Natural killer cell (primary cell): ENCODE results near the gene ARHGAP36. TPM values are rescaled to one million over a fixed set of nuclear protein-coding genes. Genes with fewer than 3 reads are reported as not detected.

Experiments
- ATAC-seq, 3 donors: fragments of 150-1000 bp in 2 of 3; fragments of 200-7000 bp in 1 of 3; cut with Tn5 transposase; 1 replicate in 1 of 3; 2 replicates in 2 of 3; pipeline ENCODE4 v1.10.0; 2021; ENCODE audit warnings: mild to moderate bottlenecking in 2 of 3, moderate library complexity in 2 of 3
- DNase-seq, 2 donors: peaks; one replicate each; pipeline versions ENCODE4 v3.0.0 to v3.0.0-alpha.2; 2013 to 2021; ENCODE audit warnings: mixed read lengths in 1 of 2
- H3K27ac ChIP-seq: one replicate; pipeline ENCODE4 v1.5.1; 2013; ENCODE audit warnings: mild to moderate bottlenecking, low read length
- H3K27me3 ChIP-seq: one replicate; pipeline ENCODE4 v1.6.1; 2013; ENCODE audit warnings: low read length; ENCODE audit not compliant: control insufficient read depth, insufficient read depth
- H3K36me3 ChIP-seq: one replicate; pipeline ENCODE4 v1.6.1; 2013; ENCODE audit warnings: low read length; ENCODE audit not compliant: control insufficient read depth, insufficient read depth
- H3K4me1 ChIP-seq: one replicate; pipeline ENCODE4 v1.6.1; 2013; ENCODE audit warnings: low read length; ENCODE audit not compliant: control insufficient read depth, insufficient read depth
- H3K4me3 ChIP-seq: one replicate; pipeline ENCODE4 v1.5.1; 2013; ENCODE audit warnings: low read length
- H3K9me3 ChIP-seq: one replicate; pipeline ENCODE4 v1.6.1; 2013; ENCODE audit warnings: low read length; ENCODE audit not compliant: control insufficient read depth, insufficient read depth
- H3K27ac Mint-ChIP-seq, 2 donors: one replicate each; pipeline ENCODE4 v1.8.0; 2022; ENCODE audit warnings: mild to moderate bottlenecking in 2 of 2, mixed read lengths in 2 of 2, moderate library complexity in 1 of 2
- H3K27me3 Mint-ChIP-seq, 2 donors: one replicate each; pipeline ENCODE4 v1.8.0; 2022; ENCODE audit warnings: low read depth in 2 of 2, mixed read lengths in 2 of 2
- H3K36me3 Mint-ChIP-seq: one replicate; pipeline ENCODE4 v1.8.0; 2022; ENCODE audit warnings: mixed read lengths
- H3K4me1 Mint-ChIP-seq, 2 donors: one replicate each; pipeline ENCODE4 v1.8.0; 2022; ENCODE audit warnings: mixed read lengths in 2 of 2
- H3K4me3 Mint-ChIP-seq: one replicate; pipeline ENCODE4 v1.8.0; 2022; ENCODE audit warnings: mild to moderate bottlenecking, moderate library complexity, mixed read lengths
- H3K9me3 Mint-ChIP-seq, 2 donors: one replicate each; pipeline ENCODE4 v1.8.0; 2022; ENCODE audit warnings: mixed read lengths in 2 of 2
- CTCF ChIP-seq: fragments of 200-600 bp; IDR thresholded peaks from one replicate; pipeline ENCODE4 v1.8.0; 2022; ENCODE audit warnings: antibody characterized with exemption
- WGBS: methylation state at CpG from one replicate; pipeline ENCODE4 v1.1.7; 2013; ENCODE audit warnings: missing lambda C conversion rate; ENCODE audit not compliant: insufficient coverage; 5-methylcytosine and 5-hydroxymethylcytosine counted together
- intact Hi-C: fragments of 100-400 bp; cut with micrococcal nuclease; formaldehyde crosslinking; loops from one replicate; pipeline ENCODE4 v1.14.2; 2022
- total RNA-seq, 4 donors: library from RNA; stranded (reverse); fragments of 120-200 nt in 1 of 4; gene quantifications; one replicate each; pipeline versions ENCODE4 v1.2.3 to v1.2.4, GENCODE V29; 2013 to 2022

Gene ARHGAP36
- total RNA-seq, 3 donors from 2014 or later (not counting 1 experiment from before 2014, with no cell fraction given), result not detected

- Mint-ChIP-seq H3K4me3 (no peak overlapping the region), H3K27me3 (peaks cover 3 to 21% of the 10 kb centered on the region in 2 donors), H3K4me1 (no peaks in the 10 kb centered on the region), H3K9me3 (no peaks in the 10 kb centered on the region), H3K27ac (no peak overlapping the region), H3K36me3 (no peaks in the 10 kb centered on the region)
- Histone ChIP-seq H3K27ac (no peak overlapping the region), H3K4me3 (no peak overlapping the region), H3K9me3 (no peaks in the 10 kb centered on the region), H3K27me3 (no peaks in the 10 kb centered on the region), H3K4me1 (no peaks in the 10 kb centered on the region), H3K36me3 (no peaks in the 10 kb centered on the region)
- DNase-seq (no peak), ATAC-seq (no peak)
- 64% methylated on average over 5 of the region's 6 CpGs for WGBS
- TF ChIP-seq CTCF, result no peak
- intact Hi-C loops, result no loop called here
Observed at GRCh38 chrX:131054906-131055305, 3.2 kb upstream of the ARHGAP36 start.

- DNase-seq (no peak), ATAC-seq (no peak)
- Mint-ChIP-seq H3K27ac (no peak overlapping the region), H3K36me3 (no peaks in the 10 kb centered on the region), H3K4me1 (no peaks in the 10 kb centered on the region), H3K9me3 (no peaks in the 10 kb centered on the region), H3K4me3 (no peak overlapping the region), H3K27me3 (peaks cover 9 to 48% of the 10 kb centered on the region in 2 donors)
- intact Hi-C loops, result no loop called here
- Histone ChIP-seq H3K27ac (no peak overlapping the region), H3K4me3 (no peak overlapping the region), H3K4me1 (no peaks in the 10 kb centered on the region), H3K36me3 (no peaks in the 10 kb centered on the region), H3K9me3 (no peaks in the 10 kb centered on the region), H3K27me3 (no peaks in the 10 kb centered on the region)
- TF ChIP-seq CTCF, result no peak
- 19% methylated on average over 9 of the region's 9 CpGs for WGBS
Observed at GRCh38 chrX:131057706-131058105, 440 bp upstream of the ARHGAP36 start.

- no peaks in the 10 kb centered on the region for H3K27me3 ChIP-seq
- ATAC-seq, result no peak
- peaks cover 14 to 64% of the 10 kb centered on the region in 2 donors for H3K27me3 Mint-ChIP-seq
- no peaks in the 10 kb centered on the region for H3K36me3 Mint-ChIP-seq
- WGBS, result no CpG with 5 or more reads among the region's 2 CpGs
- DNase-seq, result no peak
- H3K4me3 Mint-ChIP-seq, result no peak overlapping the region
- H3K4me3 ChIP-seq, result no peak overlapping the region
- H3K9me3 Mint-ChIP-seq, result no peaks in the 10 kb centered on the region
- no peaks in the 10 kb centered on the region for H3K4me1 Mint-ChIP-seq
- intact Hi-C loops, result no loop called here
- TF ChIP-seq CTCF, result no peak
- no peak overlapping the region for H3K27ac ChIP-seq
- no peaks in the 10 kb centered on the region for H3K4me1 ChIP-seq
- no peaks in the 10 kb centered on the region for H3K36me3 ChIP-seq
- H3K27ac Mint-ChIP-seq, result no peak overlapping the region
- no peaks in the 10 kb centered on the region for H3K9me3 ChIP-seq
Observed at GRCh38 chrX:131059246-131059645, 1.1 kb downstream of the ARHGAP36 start.

GRCh38 chrX:131060147-131060546, 2.0 kb downstream of the ARHGAP36 start:
- H3K27ac ChIP-seq, result no peak overlapping the region
- no peaks in the 10 kb centered on the region for H3K4me1 Mint-ChIP-seq
- peaks cover 14 to 65% of the 10 kb centered on the region in 2 donors for H3K27me3 Mint-ChIP-seq
- 83% methylated on average over 3 of the region's 3 CpGs for WGBS
- no peaks in the 10 kb centered on the region for H3K9me3 Mint-ChIP-seq
- H3K36me3 Mint-ChIP-seq, result no peaks in the 10 kb centered on the region
- intact Hi-C loops, result no loop called here
- H3K27me3 ChIP-seq, result no peaks in the 10 kb centered on the region
- H3K27ac Mint-ChIP-seq, result no peak overlapping the region
- no peaks in the 10 kb centered on the region for H3K36me3 ChIP-seq
- H3K4me3 ChIP-seq, result no peak overlapping the region
- no peaks in the 10 kb centered on the region for H3K9me3 ChIP-seq
- DNase-seq (no peak), ATAC-seq (no peak)
- no peaks in the 10 kb centered on the region for H3K4me1 ChIP-seq
- H3K4me3 Mint-ChIP-seq, result no peak overlapping the region
- TF ChIP-seq CTCF, result no peak
